ENCODE results near the gene TAS2R46.
"Not testable (repeated sequence)": the region's sequence is repeated elsewhere in the genome, so short reads cannot be mapped to it uniquely, and the experiment has no call there.

The TAS2R46 gene

GRCh38 chr12:11039171-11039570 is 22.9 kb downstream of the TAS2R46 start:
- no peak for DNase-seq (ENCODE audit: low read depth, low spot score)

- not testable (repeated sequence) for DNase-seq (ENCODE audit: low read depth, low spot score)
Measured at GRCh38 chr12:11033959-11034358, 28.1 kb downstream of the TAS2R46 start.

- no peak for DNase-seq (ENCODE audit: low read depth, low spot score)
Measured at GRCh38 chr12:11031307-11031706, 30.8 kb downstream of the TAS2R46 start, which contains the start of gene TAS2R31. Gene TAS2R31, minus strand, starts transcription at chr12:11031407. Its CDS starts 72 bp downstream, at chr12:11031335.

- peak; percentile 30 for DNase-seq (ENCODE audit: low read depth, low spot score)
Measured at GRCh38 chr12:11026118-11026517, 36.0 kb downstream of the TAS2R46 start.

- no peak for DNase-seq (ENCODE audit: low read depth, low spot score)
Measured at GRCh38 chr12:11023387-11023786, 38.7 kb downstream of the TAS2R46 start.

- DNase-seq (ENCODE audit: low read depth, low spot score): no peak
Measured at GRCh38 chr12:11022520-11022919, 39.6 kb downstream of the TAS2R46 start, which contains the start of gene TAS2R19. Gene TAS2R19, minus strand, starts transcription at chr12:11022620. Its CDS starts 49 bp downstream, at chr12:11022571.

- DNase-seq (ENCODE audit: low read depth, low spot score): no peak
Measured at GRCh38 chr12:11016937-11017336, 45.2 kb downstream of the TAS2R46 start.

- peak; percentile 22 for DNase-seq (ENCODE audit: low read depth, low spot score)
Measured at GRCh38 chr12:11015775-11016430, 46.2 kb downstream of the TAS2R46 start.

- no peak for DNase-seq (ENCODE audit: low read depth, low spot score)
Measured at GRCh38 chr12:11014234-11014633, 47.9 kb downstream of the TAS2R46 start.
